HepG2 (cell line): ENCODE data around the gene FAM110D. TPM values are rescaled to one million over a fixed set of nuclear protein-coding genes. Genes with fewer than 3 reads are reported as not detected.

ENCODE experiments used
- ARID2 ChIP-seq: sonication (generic); formaldehyde crosslinking; IDR thresholded peaks from 2 replicates; pipeline ENCODE4 v1.8.1; 2022; ENCODE audit warnings: mild to moderate bottlenecking, missing genetic modification reagents, borderline replicate concordance
- CBFB ChIP-seq: sonication (generic); formaldehyde crosslinking; IDR thresholded peaks from 2 replicates; pipeline ENCODE4 v1.4.0; 2020; ENCODE audit warnings: missing genetic modification reagents
- EZH2 ChIP-seq: conservative IDR thresholded peaks from 2 replicates; pipeline ENCODE4 v1.6.1; 2012; ENCODE audit warnings: mild to moderate bottlenecking, low read depth, low read length, moderate library complexity
- GABPA ChIP-seq, 2 experiments: IDR thresholded peaks; 2 replicates each; pipeline ENCODE4 v1.6.1; 2011 to 2016; ENCODE audit warnings: low read depth in 2 of 2, low read length in 1 of 2, missing biosample characterization in 1 of 2, missing genetic modification characterization in 1 of 2
- GPBP1L1 ChIP-seq: sonication (generic); formaldehyde crosslinking; IDR thresholded peaks from 2 replicates; pipeline ENCODE4 v1.5.0; 2020; ENCODE audit warnings: mild to moderate bottlenecking, missing genetic modification reagents
- HNRNPL ChIP-seq: fragments of 200-400 bp; formaldehyde crosslinking; IDR thresholded peaks from 2 replicates; pipeline ENCODE4 v1.6.1; 2017; ENCODE audit warnings: mild to moderate bottlenecking, low read depth, low read length
- MBNL3 ChIP-seq: fragments of 250-450 bp; sonication (Bioruptor Pico); conservative IDR thresholded peaks from 2 replicates; pipeline ENCODE4 v1.8.0; 2022; ENCODE audit warnings: mild to moderate bottlenecking, inconsistent platforms
- PITX1 ChIP-seq: sonication (generic); formaldehyde crosslinking; IDR thresholded peaks from 2 replicates; pipeline ENCODE4 v1.5.1; 2020; ENCODE audit warnings: mild to moderate bottlenecking, missing genetic modification reagents
- POLR2A ChIP-seq, 2 experiments: IDR thresholded peaks; 2 replicates each; pipeline ENCODE4 v1.6.1; 2011; ENCODE audit warnings: low read depth in 2 of 2, low read length in 2 of 2, mild to moderate bottlenecking in 1 of 2, moderate library complexity in 1 of 2; ENCODE audit not compliant: insufficient read depth in 1 of 2
- POLR2AphosphoS5 ChIP-seq: IDR thresholded peaks from 2 replicates; pipeline ENCODE4 v1.6.1; 2012; ENCODE audit warnings: low read depth, low read length
- SAP130 ChIP-seq: IDR thresholded peaks from 2 replicates; pipeline ENCODE4 v1.6.1; 2016; ENCODE audit warnings: low read depth
- SMARCC2 ChIP-seq: fragments of 450-650 bp; IDR thresholded peaks from 2 replicates; pipeline ENCODE4 v1.6.1; 2017; ENCODE audit warnings: antibody characterized with exemption, mild to moderate bottlenecking
- SRY ChIP-seq: sonication (generic); formaldehyde crosslinking; IDR thresholded peaks from 2 replicates; pipeline ENCODE4 v1.8.0; 2022; ENCODE audit warnings: mild to moderate bottlenecking, missing genetic modification reagents
- THAP11 ChIP-seq: IDR thresholded peaks from 2 replicates; pipeline ENCODE4 v1.6.1; 2016; ENCODE audit warnings: missing biosample characterization, missing genetic modification reagents
- ZBTB38 ChIP-seq: sonication (generic); formaldehyde crosslinking; IDR thresholded peaks from 2 replicates; pipeline ENCODE4 v1.5.1; 2020; ENCODE audit warnings: mild to moderate bottlenecking, missing genetic modification reagents
- ZNF18 ChIP-seq: sonication (generic); formaldehyde crosslinking; IDR thresholded peaks from 2 replicates; pipeline ENCODE4 v1.8.0; 2022; ENCODE audit warnings: mild to moderate bottlenecking, missing genetic modification reagents; ENCODE audit not compliant: insufficient replicate concordance
- ZNF616 ChIP-seq: sonication (generic); formaldehyde crosslinking; IDR thresholded peaks from 2 replicates; pipeline ENCODE4 v1.5.0; 2020; ENCODE audit warnings: low read depth, mild to moderate bottlenecking, missing genetic modification reagents
- ZNF687 ChIP-seq: sonication (generic); formaldehyde crosslinking; IDR thresholded peaks from 2 replicates; pipeline ENCODE4 v1.5.1; 2020; ENCODE audit warnings: mild to moderate bottlenecking, missing genetic modification reagents, moderate library complexity
- ZNF883 ChIP-seq: sonication (generic); formaldehyde crosslinking; IDR thresholded peaks from 2 replicates; pipeline ENCODE4 v1.5.1; 2020; ENCODE audit warnings: mild to moderate bottlenecking, missing genetic modification reagents; ENCODE audit errors: not compliant biosample characterization
- polyA plus RNA-seq, 8 experiments: library from polyadenylated mRNA; depleted of rRNA in 3 of 8; stranded (reverse) in 7 of 8; unstranded in 1 of 8; fragments of >200 nt; fragmentation: Illumina TruSeq in 4 of 8; extraction: Trizol in 4 of 8; gene quantifications; 2 replicates each; pipeline versions ENCODE4 v1.2.1 to v1.2.3, GENCODE V29; 2011 to 2016; ENCODE audit warnings: low read depth in 4 of 8, missing spikeins in 1 of 8, mixed read lengths in 1 of 8; ENCODE audit not compliant: insufficient read depth in 1 of 8
- total RNA-seq, 5 experiments: library from RNA; depleted of rRNA; stranded (reverse); fragments of >200 nt; fragmentation: Illumina TruSeq; extraction: Trizol; gene quantifications; 2 replicates each; pipeline ENCODE4 v1.2.3, GENCODE V29; 2016; ENCODE audit warnings: low read depth in 1 of 5
- TF ChIP-seq, protein P1 (sequence below): sonication (generic); formaldehyde crosslinking; IDR thresholded peaks from 2 replicates; pipeline ENCODE4 v1.9.0; 2021; ENCODE audit warnings: missing genetic modification reagents, borderline replicate concordance

The FAM110D gene
- total and polyA plus RNA-seq, 2 of the 13 experiments (the other 11 are each of a cell fraction or from before 2014, with no cell fraction given), result not detected

- TF ChIP-seq SRY, result 0 out of 2 replicates have a peak, but pooled peaks have one; percentile 21
- TF ChIP-seq ZNF687, result peak; percentile 69
- no peak for TF ChIP-seq EZH2
- peak in 1 of 2 experiments; percentile 44; a peak in 1 of 4 replicates for TF ChIP-seq POLR2A (IDR thresholded peaks at IDR 0.05; ENCODE audit: insufficient read depth in 1 of 2, low read depth in 2 of 2, low read length in 2 of 2)
- no peak for TF ChIP-seq ZNF18 (CRISPR knock-in tag)
- no peak for TF ChIP-seq SMARCC2
- no peak for TF ChIP-seq MBNL3
- TF ChIP-seq POLR2AphosphoS5, result peak; percentile 62
- no peak for TF ChIP-seq GPBP1L1
- TF ChIP-seq, protein P1, sequence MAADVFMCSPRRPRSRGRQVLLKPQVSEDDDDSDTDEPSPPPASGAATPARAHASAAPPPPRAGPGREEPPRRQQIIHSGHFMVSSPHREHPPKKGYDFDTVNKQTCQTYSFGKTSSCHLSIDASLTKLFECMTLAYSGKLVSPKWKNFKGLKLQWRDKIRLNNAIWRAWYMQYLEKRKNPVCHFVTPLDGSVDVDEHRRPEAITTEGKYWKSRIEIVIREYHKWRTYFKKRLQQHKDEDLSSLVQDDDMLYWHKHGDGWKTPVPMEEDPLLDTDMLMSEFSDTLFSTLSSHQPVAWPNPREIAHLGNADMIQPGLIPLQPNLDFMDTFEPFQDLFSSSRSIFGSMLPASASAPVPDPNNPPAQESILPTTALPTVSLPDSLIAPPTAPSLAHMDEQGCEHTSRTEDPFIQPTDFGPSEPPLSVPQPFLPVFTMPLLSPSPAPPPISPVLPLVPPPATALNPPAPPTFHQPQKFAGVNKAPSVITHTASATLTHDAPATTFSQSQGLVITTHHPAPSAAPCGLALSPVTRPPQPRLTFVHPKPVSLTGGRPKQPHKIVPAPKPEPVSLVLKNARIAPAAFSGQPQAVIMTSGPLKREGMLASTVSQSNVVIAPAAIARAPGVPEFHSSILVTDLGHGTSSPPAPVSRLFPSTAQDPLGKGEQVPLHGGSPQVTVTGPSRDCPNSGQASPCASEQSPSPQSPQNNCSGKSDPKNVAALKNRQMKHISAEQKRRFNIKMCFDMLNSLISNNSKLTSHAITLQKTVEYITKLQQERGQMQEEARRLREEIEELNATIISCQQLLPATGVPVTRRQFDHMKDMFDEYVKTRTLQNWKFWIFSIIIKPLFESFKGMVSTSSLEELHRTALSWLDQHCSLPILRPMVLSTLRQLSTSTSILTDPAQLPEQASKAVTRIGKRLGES (CRISPR knock-in tag), result no peak
- peak; percentile 54; the same call in 1 of the 2 replicates for TF ChIP-seq SAP130 (CRISPR knock-in tag)
- TF ChIP-seq ZBTB38 (CRISPR knock-in tag), result peak; percentile 44; the same call in 1 of the 2 replicates
- TF ChIP-seq ARID2 (CRISPR knock-in tag), result peak; percentile 65; the same call in 1 of the 2 replicates
- TF ChIP-seq PITX1 (CRISPR knock-in tag), result no peak; the same call in 1 of the 2 replicates
- no peak for TF ChIP-seq ZNF616 (CRISPR knock-in tag)
- peak; percentile 49 for TF ChIP-seq GABPA (IDR thresholded peaks at IDR 0.05; ENCODE audit: low read depth, low read length)
- peak; percentile 86 for TF ChIP-seq GABPA (CRISPR knock-in tag; IDR thresholded peaks at IDR 0.05; ENCODE audit: low read depth)
- peak; percentile 54; the same call in 1 of the 2 replicates for TF ChIP-seq THAP11
- no peak for TF ChIP-seq ZNF883 (CRISPR knock-in tag)
- no peak for TF ChIP-seq CBFB (CRISPR knock-in tag)
- TF ChIP-seq HNRNPL, result peak; percentile 93
- TF ChIP-seq, all 625 proteins: peak for 69
Measured at GRCh38 chr1:26177182-26177684, 18.4 kb downstream of the FAM110D start, which contains the start of gene CNKSR1 (continued).
